GM10266 (cell line): ENCODE measurements around the gene ACP7.

ENCODE experiments used
- DNase-seq: peaks from one replicate; pipeline ENCODE4 v3.0.0; 2012; ENCODE audit errors: extremely low spot score
- CTCF ChIP-seq: IDR thresholded peaks from 2 replicates; pipeline ENCODE4 v1.5.1; 2012; ENCODE audit warnings: mild to moderate bottlenecking, low read depth; ENCODE audit not compliant: control insufficient read depth, insufficient read depth; ENCODE audit errors: missing control alignments

Gene ACP7

GRCh38 chr19:39128516-39129079 lies 44.4 kb downstream of the ACP7 start:
- no peak for TF ChIP-seq CTCF
- no peak for DNase-seq

DNA sequence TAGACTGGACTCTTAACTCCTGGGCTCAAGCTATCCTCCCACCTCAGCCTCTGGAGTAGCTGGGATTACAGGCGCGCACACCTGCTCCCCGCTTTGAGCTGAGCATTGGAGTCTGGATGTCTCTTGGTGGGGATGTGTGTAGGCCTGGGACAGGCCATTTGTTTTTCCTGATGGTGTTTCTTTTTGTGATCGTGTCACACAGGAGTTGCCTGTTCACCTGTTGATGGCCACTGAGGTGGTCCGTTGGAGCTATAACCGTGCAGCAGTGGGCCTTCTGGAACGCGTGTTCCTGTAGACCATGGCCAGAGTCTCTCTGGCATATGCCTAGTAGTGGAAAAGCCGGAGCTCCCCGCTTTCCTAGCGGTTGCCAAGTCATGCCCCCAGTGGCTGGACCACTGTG lies 44.9 kb downstream of the ACP7 start:
- TF ChIP-seq CTCF = no peak
- DNase-seq = no peak

DNA sequence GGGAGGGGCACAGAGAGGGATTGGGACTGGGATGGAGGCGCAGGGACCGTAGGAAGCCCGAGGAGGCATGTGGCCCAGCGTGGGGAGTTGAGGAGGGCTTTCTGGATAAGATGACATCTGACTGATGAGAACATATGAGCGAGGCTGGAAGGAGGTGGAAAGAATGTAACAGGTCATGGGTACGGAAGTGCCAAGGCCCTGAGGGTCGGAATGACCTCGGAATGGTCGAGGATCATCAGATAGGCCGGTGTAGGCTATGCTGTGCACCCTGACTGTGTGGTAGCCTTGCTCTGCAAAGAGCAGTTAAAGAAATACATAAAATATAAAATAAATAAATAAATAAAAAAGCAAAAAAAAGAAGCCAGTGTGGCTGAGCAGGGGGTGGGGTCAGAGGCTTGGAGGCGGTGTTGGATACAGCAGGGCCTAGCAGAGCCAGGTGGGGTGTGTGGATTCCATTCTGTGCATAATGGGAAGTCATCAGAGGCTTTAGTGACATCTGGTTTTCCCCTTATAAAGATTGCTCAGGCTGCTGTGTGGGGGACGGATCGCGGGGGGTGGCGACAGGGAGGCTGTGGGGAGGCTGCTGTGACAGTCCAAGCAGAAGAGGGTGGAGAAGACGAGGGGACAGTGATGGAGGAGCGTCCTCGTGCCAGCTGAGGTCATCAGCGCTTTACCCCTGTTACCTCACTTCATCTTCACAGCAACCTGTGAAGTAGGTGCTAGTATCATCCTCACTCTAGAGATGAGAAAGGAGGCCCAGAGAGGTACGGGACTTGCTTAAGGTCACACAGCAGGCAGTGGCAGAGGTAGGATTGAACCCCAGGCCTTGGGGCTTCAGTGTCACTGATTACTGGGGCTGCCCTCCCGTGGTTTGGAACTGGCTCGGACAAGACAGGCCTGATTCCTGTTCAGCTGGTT lies 46.4 kb downstream of the ACP7 start:
- TF ChIP-seq CTCF = no peak

DNA sequence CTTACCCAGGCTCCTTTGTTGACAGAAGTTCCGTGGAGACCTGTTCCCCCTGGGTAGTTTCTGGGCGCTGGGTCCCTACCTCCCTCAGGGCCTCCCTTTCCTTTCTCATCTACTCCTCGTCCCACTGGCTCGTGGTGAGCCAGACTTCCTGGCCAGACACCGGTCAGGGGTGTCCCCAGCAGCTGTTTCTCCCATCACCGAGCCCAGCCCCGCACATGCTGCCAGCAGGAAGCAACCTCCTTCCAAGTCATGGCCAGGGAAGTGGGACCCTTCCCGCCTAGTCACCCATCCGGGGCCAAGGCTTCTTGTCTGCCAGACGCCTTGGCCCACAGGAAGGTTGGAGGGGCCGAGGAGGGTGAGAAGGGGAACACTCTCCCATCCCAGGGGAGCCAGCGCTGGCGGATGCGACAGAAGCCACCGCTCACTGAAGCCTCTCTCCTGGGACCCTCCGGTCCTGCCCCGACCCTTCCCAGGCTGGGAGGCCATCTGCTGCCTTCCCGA lies 47.1 kb downstream of the ACP7 start:
- DNase-seq = no peak
- TF ChIP-seq CTCF = no peak

More for the DNA sequence above, 46.4 kb downstream of the ACP7 start:
- DNase-seq = no peak

- no peak for DNase-seq
- no peak for TF ChIP-seq CTCF
These were observed 48.3 kb downstream of the ACP7 start for GRCh38 chr19:39132344-39132969.

GRCh38 chr19:39133431-39134270 lies 49.5 kb downstream of the ACP7 start:
- no peak for DNase-seq
- TF ChIP-seq CTCF = no peak
